GM10248 (cell line): ENCODE results near the gene RRM2.
A peak's percentile ranks its signal among the peaks of the same experiment; 100 is the strongest.

Experiments
- CTCF ChIA-PET: fragments of 300-600 bp; sonication (Branson Sonifier 250); formaldehyde crosslinking; extraction: SDS; loops from one replicate; lab custom pipeline; 2021; ENCODE audit warnings: antibody characterized with exemption; lab: Yijun Ruan, JAX
- POLR2A ChIA-PET: fragments of 350-650 bp; sonication (Branson Sonifier 250); formaldehyde crosslinking; extraction: SDS; loops from one replicate; lab custom pipeline; 2020; ENCODE audit warnings: antibody characterized with exemption; lab: Yijun Ruan, JAX
- DNase-seq: peaks from one replicate; pipeline ENCODE4 v3.0.0; 2012; ENCODE audit errors: extremely low spot score
- CTCF ChIP-seq: IDR thresholded peaks from 2 replicates; pipeline ENCODE4 v1.5.1; 2012; ENCODE audit warnings: mild to moderate bottlenecking, low read depth; ENCODE audit errors: extremely low read depth, missing control alignments, control extremely low read depth

Gene RRM2

GRCh38 chr2:10078001-10078400 is 44.5 kb upstream of the RRM2 start:
- no peak for DNase-seq
- POLR2A ChIA-PET = no interaction called here
- no peak for TF ChIP-seq CTCF
- CTCF ChIA-PET = interaction anchor here (1.0 to 18.7 kb wide), 6 partner anchors 11 to 358 kb away, joined by 3 to 390 read pairs (median 4); partner anchors contain the start of gene CYS1

- no peak for TF ChIP-seq CTCF
- DNase-seq = no peak
- POLR2A ChIA-PET = no interaction called here
- CTCF ChIA-PET = interaction anchor here (1.0 to 21.6 kb wide), 9 partner anchors 4 to 359 kb away, joined by 3 to 390 read pairs (median 5); partner anchors contain the start of gene CYS1
These were observed 43.8 kb upstream of the RRM2 start for GRCh38 chr2:10078704-10079265.

GRCh38 chr2:10079266-10079869 is 43.2 kb upstream of the RRM2 start:
- CTCF ChIA-PET = interaction anchor here (1.0 to 21.6 kb wide), 9 partner anchors 5 to 358 kb away, joined by 3 to 390 read pairs (median 5); partner anchors contain the start of gene CYS1
- DNase-seq = peak; percentile 42
- TF ChIP-seq CTCF = no peak

GRCh38 chr2:10079870-10080535 is 42.5 kb upstream of the RRM2 start, which contains the start of gene CYS1:
Gene CYS1 (minus strand): TSS chr2:10080411. CDS start chr2:10080223, 188 bp downstream.
- ChIA-PET POLR2A (no interaction called here), CTCF (interaction anchor here (0.6 to 21.6 kb wide), 8 partner anchors 6 to 358 kb away, joined by 3 to 390 read pairs (median 5); partner anchors contain the start of gene CYS1)
- peak; percentile 75 for DNase-seq
- peak; percentile 60 for TF ChIP-seq CTCF

More at GRCh38 chr2:10079266-10079869, 43.2 kb upstream of the RRM2 start:
- POLR2A ChIA-PET = no interaction called here

GRCh38 chr2:10080536-10081304 is 41.8 kb upstream of the RRM2 start:
- DNase-seq = peak; percentile 71
- ChIA-PET POLR2A (interaction anchor here (0.7 kb wide), 1 partner anchor 936 kb away, joined by 8 read pairs; no protein-coding TSS in a partner anchor), CTCF (interaction anchor here (0.6 to 21.6 kb wide), 4 partner anchors 6 to 355 kb away, joined by 3 to 390 read pairs (median 197); partner anchors contain the start of gene CYS1)
- no peak for TF ChIP-seq CTCF
